Inflammatory macrophage (primary cell): ENCODE results near the gene MTMR11.
"Not testable (repeated sequence)": the region's sequence is repeated elsewhere in the genome, so short reads cannot be mapped to it uniquely, and the experiment has no call there.

Experiments
- DNase-seq, 2 donors: peaks; one replicate each; pipeline ENCODE4 v3.0.0-alpha.2; 2020 to 2022

The MTMR11 gene

GRCh38 chr1:149896575-149896974 lies 40.1 kb downstream of the MTMR11 start:
- no peak for DNase-seq

GRCh38 chr1:149888999-149889289 lies 47.7 kb downstream of the MTMR11 start:
- DNase-seq, result no peak

- DNase-seq, result peak; percentile 83 to 87
Measured at GRCh38 chr1:149888247-149888998, 48.3 kb downstream of the MTMR11 start.

- DNase-seq, result peak; percentile 97 to 98
Measured at GRCh38 chr1:149887456-149888246, 49.0 kb downstream of the MTMR11 start.

GRCh38 chr1:149887196-149887455 lies 49.6 kb downstream of the MTMR11 start:
- DNase-seq, result not testable (repeated sequence)

GRCh38 chr1:149886396-149887195 lies 50.1 kb downstream of the MTMR11 start:
- DNase-seq, result peak; percentile 99

- DNase-seq, result peak in 1 of 2 donors; percentile 5
Measured at GRCh38 chr1:149886121-149886395, 50.6 kb downstream of the MTMR11 start.

GRCh38 chr1:149885339-149886120 lies 51.1 kb downstream of the MTMR11 start:
- DNase-seq, result peak; percentile 93 to 95

- peak; percentile 72 to 79 for DNase-seq
Measured at GRCh38 chr1:149884433-149885338, 52.0 kb downstream of the MTMR11 start.

- DNase-seq, result no peak
Measured at GRCh38 chr1:149883598-149884247, 53.0 kb downstream of the MTMR11 start.

GRCh38 chr1:149881876-149882275 lies 54.8 kb downstream of the MTMR11 start:
- no peak for DNase-seq

- no peak for DNase-seq
Measured at GRCh38 chr1:149879556-149879955, 57.1 kb downstream of the MTMR11 start.
